Fibroblast of lung (primary cell): ENCODE results near the gene UACA. TPM values are rescaled to one million over a fixed set of nuclear protein-coding genes. Genes with fewer than 3 reads are reported as not detected.

Experiments
- DNase-seq, 2 donors: peaks; one replicate each; pipeline versions ENCODE4 v3.0.0 to v3.0.0-alpha.2; 2010; ENCODE audit warnings: low read depth in 2 of 2
- H2AFZ ChIP-seq: 2 replicates; pipeline ENCODE4 v1.5.1; 2012; ENCODE audit warnings: low read length, control low read depth, inconsistent platforms
- H3K27ac ChIP-seq: 2 replicates; pipeline ENCODE4 v1.5.1; 2011; ENCODE audit warnings: low read length, control low read depth; ENCODE audit not compliant: insufficient read depth
- H3K27me3 ChIP-seq: 2 replicates; pipeline ENCODE4 v1.5.1; 2011; ENCODE audit warnings: mild to moderate bottlenecking, low read length; ENCODE audit not compliant: control insufficient read depth, insufficient read depth
- H3K36me3 ChIP-seq: 2 replicates; pipeline ENCODE4 v1.5.1; 2011; ENCODE audit warnings: low read length; ENCODE audit not compliant: control insufficient read depth, insufficient read depth
- H3K4me1 ChIP-seq: 2 replicates; pipeline ENCODE4 v1.5.1; 2011; ENCODE audit warnings: low read length; ENCODE audit not compliant: control insufficient read depth, insufficient read depth; ENCODE audit errors: extremely low read depth
- H3K4me2 ChIP-seq: 2 replicates; pipeline ENCODE4 v1.5.1; 2011; ENCODE audit warnings: low read length, control low read depth; ENCODE audit not compliant: insufficient read depth; ENCODE audit errors: extremely low read depth
- H3K4me3 ChIP-seq, 4 experiments: fragments of 200-600 bp in 1 of 4; sonication (generic) in 1 of 4; replicated peaks in 1 of 4; 2 replicates each; pipeline ENCODE4 v1.5.1; 2011 to 2016; ENCODE audit warnings: low read length in 4 of 4, low read depth in 3 of 4, mild to moderate bottlenecking in 3 of 4, control low read depth in 2 of 4, inconsistent platforms in 1 of 4, mixed read lengths in 1 of 4; ENCODE audit not compliant: insufficient read depth in 1 of 4; ENCODE audit errors: control extremely low read depth in 1 of 4
- H3K79me2 ChIP-seq: 2 replicates; pipeline ENCODE4 v1.5.1; 2012; ENCODE audit warnings: mild to moderate bottlenecking, low read length, inconsistent platforms; ENCODE audit not compliant: control insufficient read depth, insufficient read depth
- H3K9ac ChIP-seq: 2 replicates; pipeline ENCODE4 v1.5.1; 2011; ENCODE audit warnings: mild to moderate bottlenecking, low read length, control low read depth; ENCODE audit not compliant: insufficient read depth
- H3K9me3 ChIP-seq: 2 replicates; pipeline ENCODE4 v1.5.1; 2012; ENCODE audit warnings: low read depth, low read length; ENCODE audit not compliant: control insufficient read depth, insufficient read depth
- H4K20me1 ChIP-seq: 2 replicates; pipeline ENCODE4 v1.5.1; 2011; ENCODE audit warnings: low read length; ENCODE audit not compliant: control insufficient read depth, insufficient read depth; ENCODE audit errors: extremely low read depth
- EZH2 ChIP-seq: IDR thresholded peaks from 2 replicates; pipeline ENCODE4 v1.5.1; 2012; ENCODE audit warnings: low read length, control low read depth, mild to moderate bottlenecking; ENCODE audit errors: missing control alignments
- polyA plus RNA-seq, 2 donors: library from polyadenylated mRNA; depleted of rRNA in 1 of 2; stranded (reverse) in 1 of 2; unstranded in 1 of 2; fragments of >200 nt; gene quantifications; 2 replicates each; pipeline ENCODE4 v1.2.1, GENCODE V29; 2011 to 2012; ENCODE audit warnings: missing spikeins in 1 of 2
- total RNA-seq: library from RNA; depleted of rRNA; stranded (reverse); fragments of >200 nt; gene quantifications from 2 replicates; pipeline ENCODE4 v1.2.1, GENCODE V29; 2014
- TF ChIP-seq, protein P1 (sequence below), 2 donors: IDR thresholded peaks in 1 of 2; conservative IDR thresholded peaks in 1 of 2; 1 replicate in 1 of 2; 2 replicates in 1 of 2; pipeline ENCODE4 v1.5.1; 2011 to 2012; ENCODE audit warnings: low read length in 2 of 2, control low read depth in 1 of 2, inconsistent platforms in 1 of 2, low read depth in 1 of 2, mild to moderate bottlenecking in 1 of 2

The UACA gene
- total and polyA plus RNA-seq, 2 donors (not counting 1 experiment from before 2014, with no cell fraction given): 170 to 187 TPM

DNA sequence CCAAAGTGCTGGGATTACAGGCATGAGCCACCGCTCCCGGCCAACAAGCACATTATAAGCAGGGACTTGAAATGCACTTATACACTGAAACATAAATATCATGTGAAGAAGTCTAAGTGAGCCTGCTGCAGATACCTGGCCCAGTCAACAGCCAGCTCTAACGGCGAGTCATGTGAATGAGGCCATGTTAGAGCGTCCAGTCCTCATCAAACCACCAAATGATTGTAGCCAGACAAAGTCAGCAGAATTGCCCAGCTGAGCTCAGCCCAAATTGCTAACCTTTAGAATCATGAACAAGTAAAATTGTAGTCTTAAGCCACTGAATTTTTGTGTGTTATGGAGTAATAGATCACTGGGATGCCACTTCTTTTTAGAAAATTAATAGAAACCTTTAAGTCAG is 37.8 kb upstream of the UACA start:
- Histone ChIP-seq H3K36me3 (no peaks in the 10 kb centered on the region), H3K4me2 (no peak overlapping the region), H3K79me2 (no peaks in the 10 kb centered on the region), H3K9ac (no peak overlapping the region), H3K27me3 (no peaks in the 10 kb centered on the region), H3K27ac (peak overlapping the region; percentile 28), H4K20me1 (no peaks in the 10 kb centered on the region), H3K4me3 (no peak overlapping the region), H3K4me1 (peaks cover 36% of the 10 kb centered on the region), H3K9me3 (no peaks in the 10 kb centered on the region), H2AFZ (no peak overlapping the region)
- peak in 1 of 2 donors; percentile 71 for DNase-seq
- TF ChIP-seq, protein P1, sequence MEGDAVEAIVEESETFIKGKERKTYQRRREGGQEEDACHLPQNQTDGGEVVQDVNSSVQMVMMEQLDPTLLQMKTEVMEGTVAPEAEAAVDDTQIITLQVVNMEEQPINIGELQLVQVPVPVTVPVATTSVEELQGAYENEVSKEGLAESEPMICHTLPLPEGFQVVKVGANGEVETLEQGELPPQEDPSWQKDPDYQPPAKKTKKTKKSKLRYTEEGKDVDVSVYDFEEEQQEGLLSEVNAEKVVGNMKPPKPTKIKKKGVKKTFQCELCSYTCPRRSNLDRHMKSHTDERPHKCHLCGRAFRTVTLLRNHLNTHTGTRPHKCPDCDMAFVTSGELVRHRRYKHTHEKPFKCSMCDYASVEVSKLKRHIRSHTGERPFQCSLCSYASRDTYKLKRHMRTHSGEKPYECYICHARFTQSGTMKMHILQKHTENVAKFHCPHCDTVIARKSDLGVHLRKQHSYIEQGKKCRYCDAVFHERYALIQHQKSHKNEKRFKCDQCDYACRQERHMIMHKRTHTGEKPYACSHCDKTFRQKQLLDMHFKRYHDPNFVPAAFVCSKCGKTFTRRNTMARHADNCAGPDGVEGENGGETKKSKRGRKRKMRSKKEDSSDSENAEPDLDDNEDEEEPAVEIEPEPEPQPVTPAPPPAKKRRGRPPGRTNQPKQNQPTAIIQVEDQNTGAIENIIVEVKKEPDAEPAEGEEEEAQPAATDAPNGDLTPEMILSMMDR (conservative IDR thresholded peaks at IDR 0.05 in 1 of 2, IDR thresholded peaks at IDR 0.05 in 1 of 2; ENCODE audit: low read depth in 1 of 2, low read length in 2 of 2): no peak
- no peak for TF ChIP-seq EZH2

DNA sequence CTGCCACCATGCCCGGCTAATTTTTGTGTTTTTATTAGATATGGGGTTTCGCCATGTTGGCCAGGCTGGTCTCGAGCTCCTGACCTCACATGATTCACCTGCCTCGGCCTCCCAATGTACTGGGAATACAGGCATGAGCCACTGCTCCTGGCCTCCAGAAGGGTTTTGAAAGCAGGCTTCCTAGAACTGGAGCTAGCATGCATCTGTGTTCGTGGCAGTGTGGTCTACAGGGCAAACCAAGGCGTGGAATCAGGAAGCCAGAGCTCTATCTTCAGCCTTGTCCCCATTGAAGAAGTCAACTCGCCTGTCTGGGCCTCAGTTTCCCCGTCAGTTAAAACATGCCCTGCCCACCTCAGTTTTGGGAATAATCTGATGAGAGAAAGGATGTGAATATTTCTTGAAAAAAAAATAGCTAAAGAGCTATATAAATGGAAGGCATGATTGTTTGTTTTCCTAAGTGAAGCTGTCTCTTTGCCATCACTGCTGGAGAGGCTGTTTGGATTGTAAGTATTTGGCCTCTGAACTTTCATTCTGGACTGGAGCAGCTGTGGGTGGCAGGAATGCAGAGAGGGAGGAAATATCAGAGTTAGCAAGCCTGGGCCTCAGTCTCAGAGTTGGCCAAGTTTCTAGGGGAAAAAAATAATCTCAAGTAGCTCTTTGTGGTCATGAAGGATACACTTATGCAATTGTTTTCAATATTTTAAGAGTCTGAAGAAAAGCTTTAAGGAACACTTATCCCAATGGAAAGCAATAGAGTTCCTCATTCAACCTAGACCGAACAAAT is 36.5 kb upstream of the UACA start:
- no peaks in the 10 kb centered on the region for H3K79me2 ChIP-seq
- no peaks in the 10 kb centered on the region for H3K9me3 ChIP-seq
- H3K4me1 ChIP-seq: peaks cover 38% of the 10 kb centered on the region
- DNase-seq: peak; percentile 99
- H2AFZ ChIP-seq: no peak overlapping the region
- no peak for TF ChIP-seq EZH2
- TF ChIP-seq, protein P1 (conservative IDR thresholded peaks at IDR 0.05 in 1 of 2, IDR thresholded peaks at IDR 0.05 in 1 of 2; ENCODE audit: low read depth in 1 of 2, low read length in 2 of 2): no peak
- H3K4me3 ChIP-seq: peak overlapping the region in 1 of 4 experiments; percentile 20
- H3K27ac ChIP-seq: peak overlapping the region; percentile 89
- no peak overlapping the region for H3K9ac ChIP-seq
- no peaks in the 10 kb centered on the region for H3K36me3 ChIP-seq
- H4K20me1 ChIP-seq: no peaks in the 10 kb centered on the region
- peak overlapping the region; percentile 57 for H3K4me2 ChIP-seq
- H3K27me3 ChIP-seq: no peaks in the 10 kb centered on the region

GRCh38 chr15:70797464-70797863 is 34.1 kb upstream of the UACA start:
- H4K20me1 ChIP-seq: no peaks in the 10 kb centered on the region
- no peak for DNase-seq
- peaks cover 49% of the 10 kb centered on the region for H3K4me1 ChIP-seq
- H3K36me3 ChIP-seq: no peaks in the 10 kb centered on the region
- H3K4me3 ChIP-seq: no peak overlapping the region
- H3K9me3 ChIP-seq: no peaks in the 10 kb centered on the region
- H3K27me3 ChIP-seq: no peaks in the 10 kb centered on the region
- H3K27ac ChIP-seq: no peak overlapping the region
- TF ChIP-seq, protein P1 (conservative IDR thresholded peaks at IDR 0.05 in 1 of 2, IDR thresholded peaks at IDR 0.05 in 1 of 2; ENCODE audit: low read depth in 1 of 2, low read length in 2 of 2): no peak
- H3K79me2 ChIP-seq: peaks cover 5% of the 10 kb centered on the region
- H3K9ac ChIP-seq: no peak overlapping the region
- H3K4me2 ChIP-seq: no peak overlapping the region
- H2AFZ ChIP-seq: no peak overlapping the region
